DND-41 (cell line): Measurements from ENCODE around the gene PTPRC.

Experiments
- ATAC-seq: fragments of 200-7000 bp; cut with Tn5 transposase; 3 replicates; pipeline ENCODE4 v1.9.1; 2021; ENCODE audit warnings: low read depth; ENCODE audit not compliant: insufficient read depth
- DNase-seq: peaks from one replicate; pipeline ENCODE4 v3.0.0-alpha.2; 2020
- H2AFZ ChIP-seq: 2 replicates; pipeline ENCODE4 v1.6.0; 2012; ENCODE audit warnings: low read depth, low read length
- H3K27ac ChIP-seq: 2 replicates; pipeline ENCODE4 v1.5.1; 2012; ENCODE audit warnings: low read length, inconsistent platforms
- H3K27me3 ChIP-seq: fragments of 200-600 bp; sonication (generic); 2 replicates; pipeline ENCODE4 v1.6.0; 2012; ENCODE audit warnings: low read length, mild to moderate bottlenecking, inconsistent platforms; ENCODE audit not compliant: insufficient read depth, poor library complexity
- H3K36me3 ChIP-seq: 2 replicates; pipeline ENCODE4 v1.5.1; 2012; ENCODE audit warnings: low read length, inconsistent platforms; ENCODE audit not compliant: insufficient read depth
- H3K4me1 ChIP-seq: 2 replicates; pipeline ENCODE4 v1.5.1; 2012; ENCODE audit warnings: mild to moderate bottlenecking, low read length; ENCODE audit not compliant: insufficient read depth
- H3K4me2 ChIP-seq: 2 replicates; pipeline ENCODE4 v1.6.0; 2012; ENCODE audit warnings: mild to moderate bottlenecking, moderate library complexity, low read length, inconsistent platforms; ENCODE audit not compliant: insufficient read depth
- H3K4me3 ChIP-seq, 2 experiments: fragments of 200-600 bp in 1 of 2; shearing (Covaris generic) in 1 of 2; 2 replicates each; pipeline ENCODE4 v1.5.1; 2012 to 2016; ENCODE audit warnings: inconsistent platforms in 2 of 2, low read length in 2 of 2, mild to moderate bottlenecking in 2 of 2, low read depth in 1 of 2, moderate library complexity in 1 of 2
- H3K79me2 ChIP-seq: 2 replicates; pipeline ENCODE4 v1.6.0; 2012; ENCODE audit warnings: low read length, inconsistent platforms; ENCODE audit not compliant: insufficient read depth
- H3K9ac ChIP-seq: 2 replicates; pipeline ENCODE4 v1.6.0; 2012; ENCODE audit warnings: low read depth, mild to moderate bottlenecking, inconsistent platforms, low read length, moderate library complexity
- H3K9me3 ChIP-seq: 2 replicates; pipeline ENCODE4 v1.5.1; 2012; ENCODE audit warnings: low read length, moderate library complexity, mild to moderate bottlenecking, inconsistent platforms; ENCODE audit not compliant: insufficient read depth, severe bottlenecking
- H4K20me1 ChIP-seq: 2 replicates; pipeline ENCODE4 v1.6.0; 2012; ENCODE audit warnings: low read length; ENCODE audit not compliant: insufficient read depth
- EZH2 ChIP-seq: IDR thresholded peaks from 3 replicates; pipeline ENCODE4 v1.6.1; 2012; ENCODE audit warnings: borderline replicate concordance, low read depth, mild to moderate bottlenecking, moderate library complexity, low read length, inconsistent platforms; ENCODE audit not compliant: severe bottlenecking
- TF ChIP-seq, protein P1 (sequence below): IDR thresholded peaks from 2 replicates; pipeline ENCODE4 v1.5.1; 2012; ENCODE audit warnings: borderline replicate concordance, low read length, moderate library complexity, mild to moderate bottlenecking; ENCODE audit not compliant: poor library complexity, severe bottlenecking; ENCODE audit errors: extremely low read depth

The PTPRC gene

DNA sequence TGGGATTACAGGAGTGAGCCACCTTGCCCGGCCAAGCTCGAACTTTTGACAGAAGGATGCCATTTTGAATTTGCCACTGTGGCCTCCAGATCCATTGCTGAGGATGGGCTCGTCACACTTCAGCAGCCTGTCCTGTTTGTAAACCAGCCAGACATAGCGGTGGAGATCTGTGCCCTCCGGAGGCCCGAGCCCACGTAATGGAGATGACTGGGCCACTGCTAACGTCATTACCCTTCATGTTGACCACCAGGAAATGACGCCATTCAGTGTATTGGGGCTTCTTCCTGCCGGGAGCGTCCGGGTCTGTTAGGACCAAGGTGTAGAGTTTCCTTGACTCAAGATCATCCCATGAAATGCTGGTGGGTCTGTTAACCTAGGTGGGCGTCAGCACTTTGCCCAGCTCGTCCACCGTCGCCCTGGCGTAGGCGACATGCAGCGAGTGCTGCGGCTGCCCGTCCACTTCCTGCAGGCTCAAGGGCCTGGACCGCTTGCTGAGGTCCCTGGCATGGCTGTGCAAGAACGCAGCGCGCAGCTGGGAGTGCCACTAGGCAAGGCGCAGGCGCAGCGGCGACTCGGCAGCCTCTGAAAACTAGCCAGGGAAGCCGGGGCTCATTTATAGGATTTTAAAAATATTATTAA, 40.8 kb downstream of the PTPRC start:
- H3K9me3 ChIP-seq: no peaks in the 10 kb centered on the region
- peak overlapping the region; percentile 49 for H3K9ac ChIP-seq
- no peaks in the 10 kb centered on the region for H3K27me3 ChIP-seq
- H2AFZ ChIP-seq: no peak overlapping the region
- peak overlapping the region in 1 of 2 experiments; percentile 17; a peak in 1 of 4 replicates for H3K4me3 ChIP-seq
- no peak for DNase-seq
- ATAC-seq: no peak
- peaks cover 6% of the 10 kb centered on the region; the same call in 1 of the 2 replicates for H3K36me3 ChIP-seq
- H3K79me2 ChIP-seq: peaks cover 62% of the 10 kb centered on the region
- H4K20me1 ChIP-seq: no peaks in the 10 kb centered on the region
- H3K27ac ChIP-seq: peak overlapping the region; percentile 96
- peaks cover 94% of the 10 kb centered on the region for H3K4me1 ChIP-seq
- H3K4me2 ChIP-seq: peak overlapping the region; percentile 58
- no peak for TF ChIP-seq EZH2
- TF ChIP-seq, protein P1, sequence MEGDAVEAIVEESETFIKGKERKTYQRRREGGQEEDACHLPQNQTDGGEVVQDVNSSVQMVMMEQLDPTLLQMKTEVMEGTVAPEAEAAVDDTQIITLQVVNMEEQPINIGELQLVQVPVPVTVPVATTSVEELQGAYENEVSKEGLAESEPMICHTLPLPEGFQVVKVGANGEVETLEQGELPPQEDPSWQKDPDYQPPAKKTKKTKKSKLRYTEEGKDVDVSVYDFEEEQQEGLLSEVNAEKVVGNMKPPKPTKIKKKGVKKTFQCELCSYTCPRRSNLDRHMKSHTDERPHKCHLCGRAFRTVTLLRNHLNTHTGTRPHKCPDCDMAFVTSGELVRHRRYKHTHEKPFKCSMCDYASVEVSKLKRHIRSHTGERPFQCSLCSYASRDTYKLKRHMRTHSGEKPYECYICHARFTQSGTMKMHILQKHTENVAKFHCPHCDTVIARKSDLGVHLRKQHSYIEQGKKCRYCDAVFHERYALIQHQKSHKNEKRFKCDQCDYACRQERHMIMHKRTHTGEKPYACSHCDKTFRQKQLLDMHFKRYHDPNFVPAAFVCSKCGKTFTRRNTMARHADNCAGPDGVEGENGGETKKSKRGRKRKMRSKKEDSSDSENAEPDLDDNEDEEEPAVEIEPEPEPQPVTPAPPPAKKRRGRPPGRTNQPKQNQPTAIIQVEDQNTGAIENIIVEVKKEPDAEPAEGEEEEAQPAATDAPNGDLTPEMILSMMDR: no peak

DNA sequence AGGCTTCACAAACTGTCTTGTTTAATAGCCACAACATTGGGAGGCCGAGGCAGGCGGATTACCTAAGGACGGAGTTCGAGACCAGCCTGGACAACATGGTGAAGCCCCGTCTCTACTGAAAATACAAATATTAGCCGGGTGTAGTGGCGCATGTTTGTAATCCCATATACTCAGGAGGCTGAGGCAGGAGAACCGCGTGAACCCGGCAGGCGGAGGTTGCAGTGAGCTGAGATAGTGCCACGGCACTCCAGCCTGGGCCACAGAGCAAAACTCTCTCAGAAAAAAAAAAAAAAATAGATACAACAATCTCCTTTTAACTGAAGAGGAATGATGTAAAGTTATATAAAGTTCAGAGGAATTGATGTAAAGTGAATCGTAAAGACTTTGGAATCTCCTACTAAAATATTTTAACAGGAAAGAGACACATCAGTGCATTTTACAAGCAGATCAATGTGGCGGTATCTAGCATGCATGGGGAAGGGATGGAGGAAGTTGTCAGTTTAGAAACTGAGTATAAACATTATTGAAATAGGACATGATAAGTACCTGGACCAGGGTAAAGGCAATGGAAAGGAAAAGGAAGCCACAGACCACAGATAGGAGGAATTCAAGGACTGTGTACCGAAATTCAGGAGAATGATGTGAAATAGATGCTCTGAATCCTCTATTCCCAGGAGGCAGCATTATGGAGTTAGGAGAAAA, 41.5 kb downstream of the PTPRC start:
- DNase-seq: peak; percentile 36
- Histone ChIP-seq H3K36me3 (peaks cover 6% of the 10 kb centered on the region; the same call in 1 of the 2 replicates), H3K27ac (peak overlapping the region; percentile 96), H3K27me3 (no peaks in the 10 kb centered on the region), H3K4me2 (peak overlapping the region; percentile 58), H4K20me1 (no peaks in the 10 kb centered on the region), H3K9ac (peak overlapping the region; percentile 49), H3K9me3 (no peaks in the 10 kb centered on the region), H2AFZ (peak overlapping the region; percentile 64), H3K4me3 (peak overlapping the region in 1 of 2 experiments; percentile 13; a peak in 2 of 4 replicates), H3K79me2 (peaks cover 64% of the 10 kb centered on the region), H3K4me1 (peaks cover 94% of the 10 kb centered on the region)
- no peak for ATAC-seq
- TF ChIP-seq EZH2: no peak
- TF ChIP-seq, protein P1: no peak

DNA sequence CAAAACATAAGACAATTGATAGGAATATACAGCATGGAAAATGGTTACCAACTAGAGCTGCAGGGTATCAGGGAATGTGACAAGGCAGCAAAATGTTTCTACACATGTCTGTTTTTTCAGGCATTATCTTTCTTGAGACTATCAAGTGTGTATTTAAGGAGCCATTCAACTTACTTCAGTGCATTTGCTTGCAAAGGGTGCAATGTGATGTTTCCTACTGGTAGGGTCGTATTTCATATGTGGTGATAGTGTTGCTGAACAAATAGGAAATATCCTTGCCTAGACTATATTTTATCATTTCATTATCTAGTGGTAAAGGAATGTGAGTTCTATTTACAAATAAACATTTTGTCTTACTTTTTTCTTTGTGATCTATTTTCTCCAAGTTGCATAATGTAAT, 42.4 kb downstream of the PTPRC start:
- H3K4me2 ChIP-seq: peak overlapping the region; percentile 58
- H3K27me3 ChIP-seq: no peaks in the 10 kb centered on the region
- no peaks in the 10 kb centered on the region for H3K9me3 ChIP-seq
- DNase-seq (peak; percentile 29), ATAC-seq (peak; percentile 42)
- peaks cover 93% of the 10 kb centered on the region for H3K4me1 ChIP-seq
- 0 out of 4 replicates have a peak overlapping the region, but pooled peaks of 1 of the 2 experiments have one; percentile 10 for H3K4me3 ChIP-seq
- peak overlapping the region; percentile 96 for H3K27ac ChIP-seq
- H3K36me3 ChIP-seq: peaks cover 6% of the 10 kb centered on the region; the same call in 1 of the 2 replicates
- peak overlapping the region; percentile 49 for H3K9ac ChIP-seq
- H2AFZ ChIP-seq: peak overlapping the region; percentile 54
- peaks cover 68% of the 10 kb centered on the region for H3K79me2 ChIP-seq
- TF ChIP-seq, protein P1: peak; percentile 12
- no peak for TF ChIP-seq EZH2
- H4K20me1 ChIP-seq: no peaks in the 10 kb centered on the region
